ENCODE measurements around the gene AGTR1. TPM values are rescaled to one million over a fixed set of nuclear protein-coding genes. Genes with fewer than 3 reads are reported as not detected.

AGTR1 gene
- total RNA-seq, 1 experiment from 2014 or later = not detected

- no peaks in the 10 kb centered on the region for H3K4me1 ChIP-seq (ENCODE audit: insufficient read depth, low read length)
- no peaks in the 10 kb centered on the region for H3K9me3 ChIP-seq (ENCODE audit: control insufficient read depth, low read depth, low read length)
- H3K9me3 Mint-ChIP-seq = no peaks in the 10 kb centered on the region
- H4K5ac ChIP-seq (ENCODE audit: insufficient read length, low read depth, low read length) = no peak overlapping the region
- no peak overlapping the region for H3K4me2 ChIP-seq (ENCODE audit: insufficient read depth, insufficient read length, low read length)
- TF ChIP-seq, protein P1, sequence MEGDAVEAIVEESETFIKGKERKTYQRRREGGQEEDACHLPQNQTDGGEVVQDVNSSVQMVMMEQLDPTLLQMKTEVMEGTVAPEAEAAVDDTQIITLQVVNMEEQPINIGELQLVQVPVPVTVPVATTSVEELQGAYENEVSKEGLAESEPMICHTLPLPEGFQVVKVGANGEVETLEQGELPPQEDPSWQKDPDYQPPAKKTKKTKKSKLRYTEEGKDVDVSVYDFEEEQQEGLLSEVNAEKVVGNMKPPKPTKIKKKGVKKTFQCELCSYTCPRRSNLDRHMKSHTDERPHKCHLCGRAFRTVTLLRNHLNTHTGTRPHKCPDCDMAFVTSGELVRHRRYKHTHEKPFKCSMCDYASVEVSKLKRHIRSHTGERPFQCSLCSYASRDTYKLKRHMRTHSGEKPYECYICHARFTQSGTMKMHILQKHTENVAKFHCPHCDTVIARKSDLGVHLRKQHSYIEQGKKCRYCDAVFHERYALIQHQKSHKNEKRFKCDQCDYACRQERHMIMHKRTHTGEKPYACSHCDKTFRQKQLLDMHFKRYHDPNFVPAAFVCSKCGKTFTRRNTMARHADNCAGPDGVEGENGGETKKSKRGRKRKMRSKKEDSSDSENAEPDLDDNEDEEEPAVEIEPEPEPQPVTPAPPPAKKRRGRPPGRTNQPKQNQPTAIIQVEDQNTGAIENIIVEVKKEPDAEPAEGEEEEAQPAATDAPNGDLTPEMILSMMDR (conservative IDR thresholded peaks at IDR 0.05) = no peak
- no peak overlapping the region for H4K8ac ChIP-seq (replicated peaks; ENCODE audit: insufficient read length, low read depth, low read length)
- no peak overlapping the region for H2BK12ac ChIP-seq (ENCODE audit: insufficient read length, low read depth, low read length)
- no peaks in the 10 kb centered on the region for H3K27me3 ChIP-seq (ENCODE audit: insufficient read depth, low read length)
- no peak overlapping the region for H3K18ac ChIP-seq (ENCODE audit: insufficient read length, low read depth, low read length)
- H3K27ac ChIP-seq (ENCODE audit: insufficient read length, low read depth, low read length) = no peak overlapping the region
- no peak overlapping the region for H2AFZ ChIP-seq (ENCODE audit: low read length)
- no peaks in the 10 kb centered on the region for H3K36me3 Mint-ChIP-seq (ENCODE audit: insufficient read depth in 1 of 3, low read depth in 3 of 3)
- no peaks in the 10 kb centered on the region for H3K79me2 ChIP-seq (ENCODE audit: insufficient read depth, low read length)
- no peak overlapping the region for H3K23ac ChIP-seq (ENCODE audit: insufficient read length, low read depth, low read length)
- H3K79me1 ChIP-seq (ENCODE audit: insufficient read depth, low read depth, low read length, poor library complexity, severe bottlenecking) = no peaks in the 10 kb centered on the region
- H3K14ac ChIP-seq (ENCODE audit: insufficient read depth, low read length) = no peak overlapping the region
- no peak overlapping the region for H2AK5ac ChIP-seq (ENCODE audit: insufficient read length, low read length)
- H3K9ac ChIP-seq (ENCODE audit: extremely low read depth, insufficient read length, low read length) = no peak overlapping the region
- no peak for DNase-seq
- H4K20me1 ChIP-seq (ENCODE audit: control insufficient read depth, insufficient read depth, insufficient read length) = no peaks in the 10 kb centered on the region
- H3K27me3 Mint-ChIP-seq (ENCODE audit: low read depth) = no peaks in the 10 kb centered on the region
- H4K91ac ChIP-seq (ENCODE audit: insufficient read length, low read depth, low read length) = no peak overlapping the region
- H3K4me1 Mint-ChIP-seq = peaks cover 0 to 3% of the 10 kb centered on the region in 2 experiments; a peak in 2 of 4 replicates
- H2BK5ac ChIP-seq (ENCODE audit: insufficient read length, low read length) = no peak overlapping the region
- H2BK20ac ChIP-seq (ENCODE audit: low read depth, low read length, poor library complexity, severe bottlenecking) = no peak overlapping the region
- no peak overlapping the region for H3K4ac ChIP-seq (ENCODE audit: low read depth, low read length)
- H2BK120ac ChIP-seq (ENCODE audit: low read depth, low read length, poor library complexity, severe bottlenecking) = no peak overlapping the region
- H3T11ph ChIP-seq (ENCODE audit: low read length) = no peak overlapping the region
- no peak overlapping the region for H3K27ac Mint-ChIP-seq
- no peak overlapping the region for H2BK15ac ChIP-seq (ENCODE audit: low read depth, low read length)
- H3K23me2 ChIP-seq (ENCODE audit: insufficient read length, low read depth, low read length, poor library complexity, severe bottlenecking) = no peaks in the 10 kb centered on the region
- no peak overlapping the region for H3K4me3 Mint-ChIP-seq
- no CpG with 5 or more reads among the region's 12 CpGs for WGBS (ENCODE audit: extremely low coverage, insufficient read length, low lambda C conversion rate)
- no peak overlapping the region for H3K56ac ChIP-seq (ENCODE audit: insufficient read length, low read depth, low read length)
These were observed 59.8 kb downstream of the AGTR1 start for GRCh38 chr3:148757238-148758215.

All from H9 (cell line).